GM19035 (cell line): ENCODE measurements around the gene TMEM87A.

Experiments used
- ATAC-seq: cut with Tn5 transposase; IDR thresholded peaks from one replicate; pipeline ENCODE4 v1.9.1; 2021; ENCODE audit not compliant: unreplicated experiment

The TMEM87A gene

DNA sequence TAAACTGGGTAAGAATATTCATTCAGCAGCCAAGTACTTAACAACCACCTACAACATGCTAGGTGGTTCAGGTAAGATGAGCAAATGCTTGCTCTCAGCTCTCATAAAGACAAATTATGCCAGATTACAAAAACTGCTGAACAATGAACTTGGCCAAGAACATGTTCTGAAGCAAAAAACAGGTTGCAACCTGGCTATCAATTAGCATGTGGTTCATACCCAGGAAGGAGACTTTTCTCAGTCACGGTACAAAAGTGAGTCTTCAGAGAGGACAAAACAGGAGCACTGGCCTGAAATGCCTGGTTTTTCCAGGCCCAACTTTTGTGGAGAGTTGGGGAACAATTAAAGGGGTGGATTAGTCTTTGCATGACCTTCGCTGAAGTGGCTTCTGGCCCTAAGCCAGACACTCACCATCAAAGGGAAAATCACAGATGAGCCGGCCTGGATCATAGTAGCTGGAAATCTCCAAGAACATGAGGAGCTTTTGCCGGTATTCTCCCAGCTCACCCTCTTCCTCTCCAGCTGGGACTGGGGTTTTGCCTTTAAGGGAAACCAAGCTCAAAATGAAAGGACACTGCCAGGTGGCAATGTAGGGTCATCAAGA lies 109.2 kb downstream of the TMEM87A start:
- no peak for ATAC-seq

DNA sequence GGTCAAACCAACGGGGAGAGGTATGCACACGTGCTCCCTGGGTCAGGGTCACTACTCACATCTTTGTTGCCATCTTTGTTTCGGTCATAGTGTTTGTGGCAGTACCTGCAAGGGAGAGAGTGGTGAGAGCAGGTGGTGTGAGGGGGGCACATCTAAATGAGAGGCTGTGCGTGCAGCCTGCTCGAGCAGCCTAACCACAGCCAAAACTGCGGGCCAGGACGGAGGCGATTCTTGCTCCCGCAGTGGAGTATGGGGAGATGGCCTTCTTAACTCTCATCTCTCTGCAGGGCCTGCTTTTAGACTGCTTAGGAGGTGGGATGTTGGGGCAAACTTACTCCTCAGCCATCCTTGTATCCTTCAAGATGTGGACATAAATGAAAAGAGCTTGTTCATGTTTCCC lies 109.9 kb downstream of the TMEM87A start:
- no peak for ATAC-seq
